ENCODE results near the gene CNTNAP2.
"Not testable (repeated sequence)": the region's sequence is repeated elsewhere in the genome, so short reads cannot be mapped to it uniquely, and the experiment has no call there.

Gene CNTNAP2

DNA sequence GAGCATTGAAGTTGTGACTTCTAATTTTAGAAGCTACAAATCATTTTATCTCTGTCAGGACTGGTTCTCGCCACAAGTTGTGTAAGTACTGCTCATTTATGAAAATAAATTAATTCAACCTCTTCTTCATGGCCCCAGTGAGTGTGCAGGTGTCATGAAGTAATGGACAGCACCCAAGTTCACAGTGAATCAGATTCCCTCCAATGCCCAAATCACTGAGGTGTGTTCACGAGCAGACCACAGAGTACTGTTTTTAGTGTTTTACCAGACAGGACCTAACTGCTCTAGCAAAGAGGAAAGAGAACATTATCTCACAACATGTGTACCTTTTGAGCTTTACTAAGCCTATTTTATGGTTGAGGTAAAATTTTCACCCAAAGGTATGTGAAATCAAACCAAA lies 980.0 kb downstream of the CNTNAP2 start:
- no peak for DNase-seq (ENCODE audit: low read depth in 2 of 2)

- DNase-seq (ENCODE audit: low read depth in 2 of 2), result no peak
These were observed 986.6 kb downstream of the CNTNAP2 start for GRCh38 chr7:147103224-147103623.

GRCh38 chr7:147106746-147107145 lies 990.1 kb downstream of the CNTNAP2 start:
- no peak for DNase-seq (ENCODE audit: low read depth in 2 of 2)

- DNase-seq (ENCODE audit: low read depth in 2 of 2), result not testable (repeated sequence)
These were observed 997.9 kb downstream of the CNTNAP2 start for GRCh38 chr7:147114525-147114924.

GRCh38 chr7:147136352-147136751 lies 1019.8 kb downstream of the CNTNAP2 start:
- no peak for DNase-seq (ENCODE audit: low read depth in 2 of 2)

DNA sequence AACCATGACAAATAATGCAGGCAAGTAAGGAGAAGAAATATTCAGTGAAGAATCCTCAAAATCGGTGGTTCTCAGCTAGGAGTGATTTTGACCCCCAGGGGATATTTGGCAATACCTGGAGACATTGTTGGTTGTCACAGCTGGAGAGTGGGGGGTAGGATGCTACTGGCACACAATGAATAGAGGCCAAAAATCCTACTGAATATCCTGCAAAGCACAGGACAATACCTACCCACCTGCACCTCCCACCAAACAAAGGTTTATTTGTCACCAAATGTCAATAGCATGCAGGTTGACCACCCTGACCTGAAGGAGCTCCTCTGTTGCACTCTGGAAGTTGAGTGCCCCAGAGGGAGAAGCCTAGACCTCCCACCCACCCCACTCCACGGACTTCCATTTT lies 1028.6 kb downstream of the CNTNAP2 start:
- no peak for DNase-seq (ENCODE audit: low read depth in 2 of 2)

DNA sequence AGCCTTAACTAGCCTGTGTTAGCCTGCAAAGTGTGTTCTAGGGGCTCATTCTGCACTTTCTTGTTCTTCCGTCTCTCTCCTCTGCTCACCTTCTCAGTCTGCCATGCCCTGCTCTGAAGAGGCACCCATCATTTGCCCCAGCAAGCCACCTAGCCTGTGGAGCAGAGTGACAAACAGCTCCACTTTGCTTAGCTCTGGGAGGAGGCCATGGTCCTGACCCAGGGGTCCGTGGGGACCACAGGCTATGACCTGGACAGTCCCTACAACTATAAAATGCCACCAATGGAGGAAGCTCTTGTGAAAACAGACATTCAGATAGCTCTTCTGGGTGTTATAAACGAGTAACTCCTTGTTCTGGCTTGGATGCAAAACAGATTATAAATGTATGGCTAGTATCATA lies 1029.6 kb downstream of the CNTNAP2 start:
- no peak for DNase-seq (ENCODE audit: low read depth in 2 of 2)

GRCh38 chr7:147151661-147152060 lies 1035.1 kb downstream of the CNTNAP2 start:
- no peak for DNase-seq (ENCODE audit: low read depth in 2 of 2)

DNA sequence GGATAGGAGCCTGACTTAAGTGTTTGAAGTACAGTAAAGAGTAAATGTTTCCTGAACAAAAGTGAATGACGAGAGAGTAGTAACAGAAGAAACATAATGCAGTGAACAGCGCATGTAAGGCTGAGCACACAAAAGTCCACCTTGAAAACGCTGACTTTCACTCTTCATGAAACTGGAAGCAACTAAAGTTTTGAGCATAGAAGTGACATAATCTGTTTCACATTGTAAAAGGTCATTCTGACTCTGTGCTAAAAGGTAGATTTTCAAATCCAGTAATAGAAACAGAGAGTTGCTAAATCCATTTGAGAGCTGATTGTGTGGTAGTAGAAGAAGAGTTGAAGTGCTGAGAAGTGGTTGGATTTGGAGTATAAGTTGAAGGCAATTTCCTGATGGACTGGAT lies 1037.0 kb downstream of the CNTNAP2 start:
- DNase-seq (ENCODE audit: low read depth in 2 of 2), result no peak

GRCh38 chr7:147161405-147161804 lies 1044.8 kb downstream of the CNTNAP2 start:
- DNase-seq (ENCODE audit: low read depth in 2 of 2), result no peak

DNA sequence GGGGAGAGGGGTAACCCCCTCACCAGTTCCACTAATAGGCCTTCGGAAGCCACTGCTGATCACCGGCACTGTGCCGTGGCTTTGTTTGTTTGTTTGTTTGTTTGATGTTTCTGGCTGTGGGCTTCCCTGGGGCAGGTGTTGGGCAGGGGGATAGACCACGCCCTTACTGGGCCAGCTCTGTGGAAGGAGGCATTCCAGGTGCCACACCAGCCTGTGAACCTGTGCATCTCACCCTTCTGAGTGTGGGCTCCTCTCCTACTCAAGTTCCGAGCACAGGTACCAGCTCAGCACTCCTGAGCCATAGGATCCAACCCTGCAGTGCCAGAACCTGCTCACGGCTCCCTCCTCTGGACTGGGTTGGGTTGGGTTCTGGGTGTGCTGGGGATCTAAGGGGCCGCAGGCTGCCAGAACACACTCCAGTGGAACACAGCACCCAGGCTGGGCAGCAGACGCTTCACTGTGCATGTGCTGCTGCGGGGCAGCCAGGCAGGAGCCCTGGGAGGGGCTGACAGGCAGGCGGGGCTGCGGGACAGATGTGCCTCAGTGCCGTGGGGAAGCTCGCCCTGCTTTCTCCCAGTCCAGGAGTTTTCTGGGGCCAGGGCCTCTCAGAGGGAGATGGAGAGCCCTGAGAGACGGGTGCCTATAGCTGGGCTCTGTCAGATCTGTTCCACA lies 1053.9 kb downstream of the CNTNAP2 start:
- DNase-seq (ENCODE audit: low read depth in 2 of 2), result no peak

DNA sequence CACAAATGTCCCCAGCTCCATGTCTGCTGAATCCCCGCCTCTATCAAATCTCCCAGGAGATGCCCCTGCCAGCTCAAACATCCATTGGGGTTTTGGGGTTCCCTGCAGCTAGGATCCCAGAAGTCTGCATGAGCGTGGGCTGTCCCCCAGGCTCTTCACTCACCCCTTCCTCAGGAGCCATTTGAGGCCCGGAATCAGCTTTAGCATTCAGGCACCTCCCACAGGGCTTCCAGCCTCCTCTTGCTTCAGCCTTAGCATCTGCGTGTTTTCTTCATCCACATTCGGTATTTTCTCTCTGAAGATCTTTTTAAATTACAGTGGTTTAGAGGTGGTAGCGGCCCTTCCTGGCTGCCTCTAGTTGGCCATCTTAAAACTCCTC lies 1054.4 kb downstream of the CNTNAP2 start:
- no peak for DNase-seq (ENCODE audit: low read depth in 2 of 2)

DNA sequence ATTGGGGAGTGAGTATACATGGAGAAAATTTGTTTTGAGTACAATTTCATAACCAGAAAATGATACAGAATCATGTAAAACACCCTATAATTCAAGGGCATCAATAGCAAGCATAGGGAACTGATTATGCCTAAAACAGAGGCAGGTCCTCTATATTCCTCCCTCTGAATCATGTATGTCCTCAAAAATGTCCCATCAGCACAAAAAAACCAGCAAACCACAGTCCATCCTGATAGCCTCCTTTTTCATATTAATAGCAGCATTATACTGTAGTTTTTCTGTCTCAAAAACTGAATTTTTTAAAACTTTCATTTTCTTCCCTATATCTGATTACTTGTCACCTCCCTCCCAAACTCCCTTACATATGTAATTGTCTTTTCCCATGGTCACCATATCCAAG lies 1057.3 kb downstream of the CNTNAP2 start:
- no peak for DNase-seq (ENCODE audit: low read depth in 2 of 2)

DNA sequence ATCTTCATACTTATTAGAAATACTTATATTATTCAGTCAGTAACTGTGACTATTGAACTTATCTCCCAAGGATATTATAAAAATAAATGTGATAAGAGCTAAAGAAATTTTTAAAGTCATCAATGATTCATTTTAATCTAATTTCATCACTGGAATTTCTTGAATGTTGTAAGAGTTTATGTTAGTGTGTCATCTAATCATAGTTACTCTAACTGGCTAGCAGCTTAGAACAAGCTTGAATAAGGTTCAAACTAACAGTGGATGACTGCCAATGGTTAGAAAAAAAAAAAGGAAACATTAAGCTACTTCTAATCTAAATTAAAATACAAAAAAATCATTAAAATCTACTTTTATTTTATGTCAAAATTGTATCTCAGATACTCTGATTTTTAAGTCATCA lies 1066.3 kb downstream of the CNTNAP2 start:
- no peak for DNase-seq (ENCODE audit: low read depth in 2 of 2)

GRCh38 chr7:147183276-147183675 lies 1066.7 kb downstream of the CNTNAP2 start:
- DNase-seq (ENCODE audit: low read depth in 2 of 2), result no peak

DNA sequence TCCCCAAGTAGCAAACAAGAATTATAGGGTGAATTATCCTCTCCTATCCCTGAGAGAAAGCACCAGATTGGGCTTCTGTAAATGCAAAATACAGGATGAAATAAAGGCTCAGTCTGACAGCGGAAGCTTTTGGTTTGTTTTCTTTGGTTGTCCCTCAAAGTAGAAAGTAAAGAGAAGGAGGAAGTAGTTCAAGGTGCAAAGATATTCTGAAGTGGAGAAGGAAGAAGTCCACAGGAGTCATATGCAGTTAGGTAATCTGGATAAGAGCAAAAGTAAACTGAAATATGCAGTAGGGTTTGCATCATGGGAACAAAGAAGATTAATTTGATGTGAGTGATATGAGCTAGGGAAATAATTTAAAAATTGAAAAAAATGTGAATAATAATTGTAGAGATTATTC lies 1071.9 kb downstream of the CNTNAP2 start:
- no peak for DNase-seq (ENCODE audit: low read depth in 2 of 2)

DNA sequence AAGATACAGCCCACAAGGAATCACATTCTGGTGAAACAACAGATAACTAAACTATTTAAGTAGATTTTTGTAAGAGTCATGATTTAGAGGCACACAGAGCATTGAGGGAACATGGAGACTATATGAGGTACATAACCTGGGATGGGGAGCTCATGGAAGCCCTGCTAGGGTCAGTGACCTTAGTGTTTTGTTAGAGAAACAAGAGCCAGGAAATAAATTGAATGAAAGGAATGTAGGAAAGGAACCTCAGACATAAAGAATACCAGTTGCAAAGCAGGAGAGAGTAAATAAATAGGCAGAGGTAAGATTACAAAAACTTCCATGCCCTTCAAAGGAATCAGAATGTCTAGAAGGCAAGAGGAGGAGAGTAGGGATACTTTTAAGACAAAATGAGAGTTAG lies 1076.9 kb downstream of the CNTNAP2 start:
- no peak for DNase-seq (ENCODE audit: low read depth in 2 of 2)

DNA sequence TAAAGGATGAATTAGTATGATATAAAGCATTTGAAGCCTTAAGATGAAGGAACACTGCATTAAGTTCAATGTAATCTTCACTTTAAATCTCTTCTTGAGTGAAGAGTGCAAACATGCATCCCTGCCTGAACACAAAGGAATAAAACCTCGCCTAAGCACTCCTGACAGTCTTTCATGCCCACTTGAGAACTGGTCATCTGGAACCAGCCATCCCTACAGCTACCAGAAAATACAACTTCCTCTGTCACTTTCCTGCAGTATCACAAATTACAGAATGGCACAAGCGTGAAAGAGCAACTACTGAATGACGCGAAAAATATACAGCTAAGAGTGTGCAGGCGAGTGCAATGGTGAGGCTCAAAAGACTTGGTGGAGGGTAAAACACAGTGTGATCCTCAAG lies 1079.9 kb downstream of the CNTNAP2 start:
- DNase-seq (ENCODE audit: low read depth in 2 of 2), result no peak

DNA sequence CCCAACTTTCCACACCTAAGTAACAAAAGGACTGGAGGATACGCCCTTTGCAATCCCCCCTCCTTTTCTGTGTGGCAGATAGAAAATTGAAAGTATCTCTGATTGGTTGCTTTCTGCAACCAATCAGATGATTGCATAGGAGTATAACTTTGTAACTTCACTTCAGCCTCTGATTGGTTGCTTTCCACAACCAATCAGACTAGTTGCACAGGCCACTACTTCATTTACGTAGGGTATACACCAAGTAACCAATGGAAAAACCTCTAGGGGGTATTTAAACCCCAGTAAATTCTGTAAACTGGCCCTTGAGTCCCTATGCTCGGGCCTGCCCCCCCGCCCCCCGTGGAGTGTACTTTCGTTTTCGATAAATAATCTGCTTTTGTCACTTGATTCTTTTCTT lies 1080.4 kb downstream of the CNTNAP2 start:
- DNase-seq (ENCODE audit: low read depth in 2 of 2), result no peak

DNA sequence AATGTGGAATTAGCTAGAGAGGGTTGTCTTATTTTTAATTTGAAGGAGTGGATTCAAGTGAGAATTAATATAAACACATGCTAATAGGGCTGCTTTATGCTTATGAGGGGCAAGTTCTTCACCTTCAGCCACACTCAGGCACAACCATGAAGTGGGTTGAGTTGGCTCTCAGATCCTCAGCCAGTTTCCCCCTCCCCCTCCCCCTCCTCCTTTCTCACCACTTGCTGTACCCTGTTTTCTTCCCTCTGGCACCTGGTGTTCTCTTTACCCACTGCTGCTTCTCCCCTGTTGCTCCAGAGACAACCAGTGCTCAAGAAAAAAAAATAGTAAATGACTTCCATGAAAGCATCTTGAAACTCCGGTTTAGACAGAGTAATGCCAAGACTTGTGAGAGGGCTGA lies 1083.3 kb downstream of the CNTNAP2 start:
- DNase-seq (ENCODE audit: low read depth in 2 of 2), result no peak

DNA sequence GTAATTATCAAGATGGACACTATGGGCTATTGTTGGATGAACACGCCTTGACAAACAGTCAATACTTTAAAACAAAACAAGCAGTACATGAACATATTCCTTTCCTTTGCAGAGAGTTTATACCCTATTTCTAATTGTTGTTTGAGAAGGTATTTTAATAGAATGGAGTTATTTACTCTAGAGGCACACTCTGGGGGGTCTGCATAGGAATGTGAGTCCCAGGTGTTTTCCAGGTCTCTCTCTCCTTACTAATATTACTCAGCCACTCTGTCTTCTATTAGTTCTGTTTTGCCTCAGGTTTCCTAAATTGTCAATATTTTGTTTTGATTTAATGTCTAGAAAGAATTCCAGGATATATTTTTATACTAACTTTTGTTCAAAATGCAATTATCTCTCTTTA lies 1091.4 kb downstream of the CNTNAP2 start:
- DNase-seq (ENCODE audit: low read depth in 2 of 2), result no peak

DNA sequence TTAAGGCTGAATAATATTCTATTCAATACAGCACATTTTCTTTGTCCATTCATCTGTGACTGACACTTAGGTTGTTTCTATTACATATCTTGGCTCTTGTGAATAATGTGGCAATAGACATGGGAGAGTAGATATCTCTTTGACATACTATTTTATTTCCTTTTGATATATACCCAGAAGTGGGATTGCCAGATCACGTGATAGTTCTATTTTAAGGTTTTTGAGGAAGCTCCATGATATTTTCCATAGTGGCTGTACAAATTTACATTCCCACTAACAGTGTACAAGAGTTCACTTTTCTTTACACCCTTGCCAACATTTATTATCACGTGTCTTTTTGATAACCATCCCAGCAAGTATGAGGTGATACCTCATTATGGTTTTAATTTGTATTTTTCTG lies 1114.7 kb downstream of the CNTNAP2 start:
- no peak for DNase-seq (ENCODE audit: low read depth in 2 of 2)

GRCh38 chr7:147235645-147236382 lies 1119.2 kb downstream of the CNTNAP2 start:
- DNase-seq (ENCODE audit: low read depth in 2 of 2), result no peak

DNA sequence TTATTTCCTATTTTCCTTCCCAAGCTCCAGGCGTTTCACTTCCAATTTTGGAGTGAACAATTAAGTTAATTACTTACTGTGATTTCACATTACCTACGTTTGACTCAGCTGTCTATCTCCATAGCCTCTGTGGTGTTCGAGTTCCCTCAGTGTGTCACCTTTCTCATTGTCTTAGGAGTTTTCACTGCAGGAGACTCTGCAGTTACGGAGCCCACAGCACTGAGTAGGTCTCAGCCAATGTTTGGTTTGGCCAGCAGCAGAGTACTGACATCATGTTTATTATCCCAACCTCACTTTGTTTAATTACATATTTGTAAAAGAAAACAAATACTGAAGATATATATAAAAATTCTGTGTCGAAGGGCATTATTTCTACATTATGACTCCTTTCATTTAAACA lies 1123.9 kb downstream of the CNTNAP2 start:
- no peak for DNase-seq (ENCODE audit: low read depth in 2 of 2)
